ENCODE measurements around the gene C20orf204. TPM values are rescaled to one million over a fixed set of nuclear protein-coding genes. Genes with fewer than 3 reads are reported as not detected.

Gene C20orf204
- total and polyA plus RNA-seq, 2 of the 8 experiments (the other 6 are each of a cell fraction or from before 2014, with no cell fraction given): 0.39 to 0.52 TPM

- TF ChIP-seq CHD7 (IDR thresholded peaks at IDR 0.05; ENCODE audit: insufficient replicate concordance, low read length): no peak
- no peak for TF ChIP-seq TAF1 (IDR thresholded peaks at IDR 0.05; ENCODE audit: low read depth, low read length)
- TF ChIP-seq HDAC6 (IDR thresholded peaks at IDR 0.05; ENCODE audit: low read depth, low read length): no peak
- no peak for TF ChIP-seq TAF7 (optimal IDR thresholded peaks at IDR 0.05; ENCODE audit: borderline replicate concordance, low read depth, low read length)
Observed at GRCh38 chr20:64027981-64028685, 7.8 kb upstream of the C20orf204 start (continued).
